ENCODE data around the gene ADAMTS16. TPM values are rescaled to one million over a fixed set of nuclear protein-coding genes. Genes with fewer than 3 reads are reported as not detected.

The ADAMTS16 gene
- total RNA-seq, 1 experiment from 2014 or later = not detected

- no peaks in the 10 kb centered on the region for H3K4me1 ChIP-seq (ENCODE audit: low read length)
- H2AFZ ChIP-seq (ENCODE audit: low read length) = no peak overlapping the region
- no peak overlapping the region for H3K27ac ChIP-seq (ENCODE audit: low read length)
- no peaks in the 10 kb centered on the region for H3K9me3 ChIP-seq (ENCODE audit: low read length)
- no peak for DNase-seq
- no peak overlapping the region for H3K4me3 ChIP-seq (ENCODE audit: low read length)
- no peaks in the 10 kb centered on the region for H3K79me2 ChIP-seq (ENCODE audit: low read length)
- H3K27me3 ChIP-seq (ENCODE audit: low read length) = no peaks in the 10 kb centered on the region
- no peaks in the 10 kb centered on the region for H3K36me3 ChIP-seq (ENCODE audit: insufficient read depth, low read length)
- H3K9ac ChIP-seq (ENCODE audit: low read length) = no peak overlapping the region
- no peaks in the 10 kb centered on the region for H3K9me2 ChIP-seq (replicated peaks; ENCODE audit: insufficient read depth, low read length)
- H3K4me2 ChIP-seq (ENCODE audit: low read depth, low read length, poor library complexity, severe bottlenecking) = no peak overlapping the region
- no peaks in the 10 kb centered on the region for H4K20me1 ChIP-seq (ENCODE audit: insufficient read depth, low read depth, low read length)
These were observed 158.0 kb downstream of the ADAMTS16 start for GRCh38 chr5:5298068-5298633.

- Histone ChIP-seq H3K79me2 (ENCODE audit: low read length) (no peaks in the 10 kb centered on the region), H3K9me3 (ENCODE audit: low read length) (no peaks in the 10 kb centered on the region), H3K4me1 (ENCODE audit: low read length) (no peaks in the 10 kb centered on the region), H3K4me3 (ENCODE audit: low read length) (no peak overlapping the region), H3K27me3 (ENCODE audit: low read length) (no peaks in the 10 kb centered on the region), H3K4me2 (ENCODE audit: low read depth, low read length, poor library complexity, severe bottlenecking) (no peak overlapping the region), H3K9me2 (replicated peaks; ENCODE audit: insufficient read depth, low read length) (no peaks in the 10 kb centered on the region), H2AFZ (ENCODE audit: low read length) (no peak overlapping the region), H3K9ac (ENCODE audit: low read length) (no peak overlapping the region), H3K36me3 (ENCODE audit: insufficient read depth, low read length) (no peaks in the 10 kb centered on the region), H3K27ac (ENCODE audit: low read length) (no peak overlapping the region), H4K20me1 (ENCODE audit: insufficient read depth, low read depth, low read length) (no peaks in the 10 kb centered on the region)
- no peak for DNase-seq
These were observed 158.9 kb downstream of the ADAMTS16 start for GRCh38 chr5:5298841-5299541.

DNA sequence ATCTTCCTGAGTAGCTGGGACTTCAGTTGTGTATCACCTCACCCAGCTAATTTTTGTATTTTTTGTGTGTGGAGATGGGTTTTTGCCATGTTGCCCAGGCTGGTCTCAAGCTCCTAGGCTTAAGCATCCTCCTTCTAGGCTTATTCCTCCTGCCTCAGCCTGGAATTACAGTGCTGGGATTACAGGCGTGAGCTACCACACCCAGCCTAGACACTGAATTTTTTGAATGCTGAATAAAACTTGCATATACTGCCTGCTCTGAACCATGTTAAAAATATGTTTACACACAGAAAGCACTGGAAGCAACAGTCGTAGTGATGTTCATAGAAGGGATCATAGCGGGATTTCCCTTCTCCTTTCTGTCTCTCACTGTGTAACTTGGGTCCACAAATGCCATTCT lies 161.0 kb downstream of the ADAMTS16 start:
- no peak overlapping the region for H3K9ac ChIP-seq (ENCODE audit: low read length)
- no peak overlapping the region for H3K27ac ChIP-seq (ENCODE audit: low read length)
- no peaks in the 10 kb centered on the region for H4K20me1 ChIP-seq (ENCODE audit: insufficient read depth, low read depth, low read length)
- H3K9me3 ChIP-seq (ENCODE audit: low read length) = no peaks in the 10 kb centered on the region
- no peak for DNase-seq
- no peaks in the 10 kb centered on the region for H3K36me3 ChIP-seq (ENCODE audit: insufficient read depth, low read length)
- no peaks in the 10 kb centered on the region for H3K9me2 ChIP-seq (replicated peaks; ENCODE audit: insufficient read depth, low read length)
- H2AFZ ChIP-seq (ENCODE audit: low read length) = no peak overlapping the region
- H3K4me2 ChIP-seq (ENCODE audit: low read depth, low read length, poor library complexity, severe bottlenecking) = no peak overlapping the region
- no peaks in the 10 kb centered on the region for H3K27me3 ChIP-seq (ENCODE audit: low read length)
- no peaks in the 10 kb centered on the region for H3K4me1 ChIP-seq (ENCODE audit: low read length)
- H3K4me3 ChIP-seq (ENCODE audit: low read length) = no peak overlapping the region
- H3K79me2 ChIP-seq (ENCODE audit: low read length) = no peaks in the 10 kb centered on the region

DNA sequence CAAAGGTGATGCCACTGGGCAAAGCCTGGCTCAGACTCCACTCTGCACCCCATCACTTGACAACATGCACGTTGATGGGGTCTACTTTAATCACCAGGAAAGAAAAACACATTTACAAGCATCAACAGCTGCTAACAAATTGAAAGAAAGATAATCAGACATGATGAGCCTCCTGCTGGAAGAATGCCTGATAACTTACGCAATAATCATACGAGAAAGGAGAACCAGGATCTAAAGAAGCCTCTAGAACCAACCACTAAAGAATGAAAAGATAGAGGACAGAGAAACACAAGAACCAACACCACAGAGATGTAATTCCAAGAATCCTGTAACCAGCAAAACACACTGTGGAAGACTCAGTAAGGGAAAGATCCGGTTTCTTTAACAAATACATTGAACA lies 162.1 kb downstream of the ADAMTS16 start:
- H4K20me1 ChIP-seq (ENCODE audit: insufficient read depth, low read depth, low read length) = no peaks in the 10 kb centered on the region

DNA sequence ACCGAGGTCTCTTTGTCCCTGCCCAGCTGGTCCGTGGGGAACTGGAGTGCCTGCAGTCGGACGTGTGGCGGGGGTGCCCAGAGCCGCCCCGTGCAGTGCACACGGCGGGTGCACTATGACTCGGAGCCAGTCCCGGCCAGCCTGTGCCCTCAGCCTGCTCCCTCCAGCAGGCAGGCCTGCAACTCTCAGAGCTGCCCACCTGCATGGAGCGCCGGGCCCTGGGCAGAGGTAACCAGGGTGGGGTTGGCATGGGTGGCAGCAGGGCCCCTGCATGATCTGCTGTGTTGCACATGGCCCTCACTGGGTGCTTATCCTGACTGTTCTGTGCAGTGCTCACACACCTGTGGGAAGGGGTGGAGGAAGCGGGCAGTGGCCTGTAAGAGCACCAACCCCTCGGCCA lies 163.1 kb downstream of the ADAMTS16 start:
- Histone ChIP-seq H4K20me1 (ENCODE audit: insufficient read depth, low read depth, low read length) (no peaks in the 10 kb centered on the region), H3K79me2 (ENCODE audit: low read length) (no peaks in the 10 kb centered on the region), H3K4me2 (ENCODE audit: low read depth, low read length, poor library complexity, severe bottlenecking) (no peak overlapping the region), H3K9ac (ENCODE audit: low read length) (no peak overlapping the region), H2AFZ (ENCODE audit: low read length) (no peak overlapping the region), H3K27ac (ENCODE audit: low read length) (no peak overlapping the region), H3K4me1 (ENCODE audit: low read length) (no peaks in the 10 kb centered on the region), H3K9me2 (replicated peaks; ENCODE audit: insufficient read depth, low read length) (no peaks in the 10 kb centered on the region), H3K9me3 (ENCODE audit: low read length) (no peaks in the 10 kb centered on the region), H3K27me3 (ENCODE audit: low read length) (no peaks in the 10 kb centered on the region), H3K4me3 (ENCODE audit: low read length) (no peak overlapping the region), H3K36me3 (ENCODE audit: insufficient read depth, low read length) (no peaks in the 10 kb centered on the region)
- DNase-seq = no peak

More for the DNA sequence above, 162.1 kb downstream of the ADAMTS16 start:
- Histone ChIP-seq H3K4me2 (ENCODE audit: low read depth, low read length, poor library complexity, severe bottlenecking) (no peak overlapping the region), H3K9me3 (ENCODE audit: low read length) (no peaks in the 10 kb centered on the region), H3K4me1 (ENCODE audit: low read length) (no peaks in the 10 kb centered on the region), H3K27ac (ENCODE audit: low read length) (no peak overlapping the region), H3K36me3 (ENCODE audit: insufficient read depth, low read length) (no peaks in the 10 kb centered on the region), H3K79me2 (ENCODE audit: low read length) (no peaks in the 10 kb centered on the region), H2AFZ (ENCODE audit: low read length) (no peak overlapping the region), H3K9me2 (replicated peaks; ENCODE audit: insufficient read depth, low read length) (no peaks in the 10 kb centered on the region), H3K9ac (ENCODE audit: low read length) (no peak overlapping the region), H3K27me3 (ENCODE audit: low read length) (no peaks in the 10 kb centered on the region), H3K4me3 (ENCODE audit: low read length) (no peak overlapping the region)
- DNase-seq = no peak

GRCh38 chr5:5304361-5305020 lies 164.4 kb downstream of the ADAMTS16 start:
- Histone ChIP-seq H3K9ac (ENCODE audit: low read length) (no peak overlapping the region), H3K9me3 (ENCODE audit: low read length) (no peaks in the 10 kb centered on the region), H3K79me2 (ENCODE audit: low read length) (no peaks in the 10 kb centered on the region), H4K20me1 (ENCODE audit: insufficient read depth, low read depth, low read length) (no peaks in the 10 kb centered on the region), H3K4me1 (ENCODE audit: low read length) (no peaks in the 10 kb centered on the region), H3K27me3 (ENCODE audit: low read length) (no peaks in the 10 kb centered on the region), H3K4me3 (ENCODE audit: low read length) (no peak overlapping the region), H3K9me2 (replicated peaks; ENCODE audit: insufficient read depth, low read length) (no peaks in the 10 kb centered on the region), H3K4me2 (ENCODE audit: low read depth, low read length, poor library complexity, severe bottlenecking) (no peak overlapping the region), H3K27ac (ENCODE audit: low read length) (no peak overlapping the region), H3K36me3 (ENCODE audit: insufficient read depth, low read length) (no peaks in the 10 kb centered on the region), H2AFZ (ENCODE audit: low read length) (no peak overlapping the region)
- no peak for DNase-seq

GRCh38 chr5:5306696-5307095 lies 166.6 kb downstream of the ADAMTS16 start:
- Histone ChIP-seq H3K4me2 (ENCODE audit: low read depth, low read length, poor library complexity, severe bottlenecking) (no peak overlapping the region), H2AFZ (ENCODE audit: low read length) (no peak overlapping the region), H3K9me2 (replicated peaks; ENCODE audit: insufficient read depth, low read length) (no peaks in the 10 kb centered on the region), H4K20me1 (ENCODE audit: insufficient read depth, low read depth, low read length) (no peaks in the 10 kb centered on the region), H3K4me1 (ENCODE audit: low read length) (no peaks in the 10 kb centered on the region), H3K9ac (ENCODE audit: low read length) (no peak overlapping the region), H3K4me3 (ENCODE audit: low read length) (no peak overlapping the region), H3K9me3 (ENCODE audit: low read length) (no peaks in the 10 kb centered on the region), H3K27me3 (ENCODE audit: low read length) (no peaks in the 10 kb centered on the region), H3K79me2 (ENCODE audit: low read length) (no peaks in the 10 kb centered on the region), H3K36me3 (ENCODE audit: insufficient read depth, low read length) (no peaks in the 10 kb centered on the region), H3K27ac (ENCODE audit: low read length) (no peak overlapping the region)
- no peak for DNase-seq

GRCh38 chr5:5308319-5308718 lies 168.2 kb downstream of the ADAMTS16 start:
- Histone ChIP-seq H4K20me1 (ENCODE audit: insufficient read depth, low read depth, low read length) (no peaks in the 10 kb centered on the region), H3K27me3 (ENCODE audit: low read length) (no peaks in the 10 kb centered on the region), H3K36me3 (ENCODE audit: insufficient read depth, low read length) (no peaks in the 10 kb centered on the region), H3K9me2 (replicated peaks; ENCODE audit: insufficient read depth, low read length) (no peaks in the 10 kb centered on the region), H3K4me1 (ENCODE audit: low read length) (no peaks in the 10 kb centered on the region), H3K4me2 (ENCODE audit: low read depth, low read length, poor library complexity, severe bottlenecking) (no peak overlapping the region), H2AFZ (ENCODE audit: low read length) (no peak overlapping the region), H3K9me3 (ENCODE audit: low read length) (no peaks in the 10 kb centered on the region), H3K27ac (ENCODE audit: low read length) (no peak overlapping the region), H3K9ac (ENCODE audit: low read length) (no peak overlapping the region), H3K4me3 (ENCODE audit: low read length) (no peak overlapping the region), H3K79me2 (ENCODE audit: low read length) (no peaks in the 10 kb centered on the region)
- no peak for DNase-seq
